Kidney epithelial cell (primary cell): ENCODE data around the gene OR4X1. TPM values are rescaled to one million over a fixed set of nuclear protein-coding genes. Genes with fewer than 3 reads are reported as not detected.

Source experiments
- DNase-seq: peaks from one replicate; pipeline ENCODE4 v3.0.0-alpha.2; 2010; ENCODE audit warnings: low read depth
- H3K27me3 ChIP-seq: 2 replicates; pipeline ENCODE4 v1.6.0; 2011; ENCODE audit warnings: low read length; ENCODE audit not compliant: control insufficient read depth, insufficient read depth
- H3K36me3 ChIP-seq: 2 replicates; pipeline ENCODE4 v1.5.1; 2011; ENCODE audit warnings: low read length; ENCODE audit not compliant: control insufficient read depth, insufficient read depth
- H3K4me3 ChIP-seq: 2 replicates; pipeline ENCODE4 v1.5.1; 2011; ENCODE audit warnings: low read depth, mild to moderate bottlenecking, control low read depth, low read length
- CTCF ChIP-seq: IDR thresholded peaks from 2 replicates; pipeline ENCODE4 v1.5.1; 2011; ENCODE audit warnings: mild to moderate bottlenecking, moderate library complexity, low read length, control low read depth, inconsistent platforms; ENCODE audit not compliant: insufficient read depth, poor library complexity, severe bottlenecking
- total RNA-seq: library from RNA; depleted of rRNA; stranded (reverse); fragments of >200 nt; gene quantifications from 2 replicates; pipeline ENCODE4 v1.2.3, GENCODE V29; 2015

Gene OR4X1
- total RNA-seq, 1 donor from 2014 or later = not detected

- H3K4me3 ChIP-seq = no peak within 1 kb of the TSS
- no peak for TF ChIP-seq CTCF
- H3K27me3 ChIP-seq = no peaks in the 10 kb centered on the region
- no peaks in the 10 kb centered on the region for H3K36me3 ChIP-seq
- no peak for DNase-seq
Observed at GRCh38 chr11:48244804-48245203, 18.9 kb upstream of the OR4X1 start, which contains the start of gene OR4X2. Gene OR4X2, plus strand, starts transcription at chr11:48245104. Its CDS starts 0 bp downstream, at chr11:48245104.

GRCh38 chr11:48248902-48249301, 14.8 kb upstream of the OR4X1 start:
- no peak for TF ChIP-seq CTCF
- Histone ChIP-seq H3K4me3 (no peak overlapping the region), H3K36me3 (no peaks in the 10 kb centered on the region), H3K27me3 (no peaks in the 10 kb centered on the region)
- DNase-seq = no peak

- no peaks in the 10 kb centered on the region for H3K36me3 ChIP-seq
- no peak overlapping the region for H3K4me3 ChIP-seq
- DNase-seq = no peak
- H3K27me3 ChIP-seq = no peaks in the 10 kb centered on the region
- no peak for TF ChIP-seq CTCF
Observed at GRCh38 chr11:48261600-48261999, 2.1 kb upstream of the OR4X1 start.

- no peaks in the 10 kb centered on the region for H3K27me3 ChIP-seq
- DNase-seq = no peak
- TF ChIP-seq CTCF = no peak
Observed at GRCh38 chr11:48270621-48271020, 7.0 kb downstream of the OR4X1 start.

GRCh38 chr11:48272606-48273005, 8.9 kb downstream of the OR4X1 start:
- Histone ChIP-seq H3K27me3 (no peaks in the 10 kb centered on the region), H3K36me3 (no peaks in the 10 kb centered on the region), H3K4me3 (no peak overlapping the region)
- DNase-seq = no peak
- TF ChIP-seq CTCF = no peak

More at GRCh38 chr11:48270621-48271020, 7.0 kb downstream of the OR4X1 start:
- no peaks in the 10 kb centered on the region for H3K36me3 ChIP-seq
- no peak overlapping the region for H3K4me3 ChIP-seq

GRCh38 chr11:48305923-48306322, 42.3 kb downstream of the OR4X1 start, which contains the start of gene OR4S1:
Gene OR4S1, plus strand, starts transcription at chr11:48306223. Its CDS starts 0 bp downstream, at chr11:48306223.
- no peak within 1 kb of the TSS for H3K4me3 ChIP-seq
- H3K36me3 ChIP-seq = no peaks in the 10 kb centered on the region
- no peaks in the 10 kb centered on the region for H3K27me3 ChIP-seq
- no peak for TF ChIP-seq CTCF
- no peak for DNase-seq
